PC-3 (cell line): ENCODE data around the gene ZNF423. TPM values are rescaled to one million over a fixed set of nuclear protein-coding genes. Genes with fewer than 3 reads are reported as not detected.

ENCODE experiments used
- total RNA-seq: library from RNA; depleted of rRNA; stranded (reverse); fragments of >200 nt; gene quantifications from 2 replicates; pipeline ENCODE4 v1.2.3, GENCODE V29; 2014; rRNA removed

The ZNF423 gene
- total RNA-seq, 1 experiment from 2014 or later: not detected

Other genes with a start within 250 kb of the ZNF423 start
- gene CNEP1R1, start 169.1 kb upstream of the ZNF423 start, total RNA-seq: 7.0 and 10.5 TPM in 2 replicates
- 18.7 and 19.0 TPM in 2 replicates for gene HEATR3, start 209.9 kb upstream of the ZNF423 start, total RNA-seq